SU-DHL-6 (cell line): ENCODE measurements around the gene WASF3.

Experiments used
- EZH2phosphoT487 ChIP-seq: fragments of 200-600 bp; sonication (generic), shearing (Covaris generic); conservative IDR thresholded peaks from 2 replicates; pipeline ENCODE4 v1.6.1; 2018; ENCODE audit warnings: mild to moderate bottlenecking, antibody characterized with exemption, low read length, moderate library complexity, mixed read lengths
- TF ChIP-seq, protein P1 (sequence below): fragments of 200-600 bp; sonication (generic); IDR thresholded peaks from one replicate; pipeline ENCODE4 v1.5.1; 2017; ENCODE audit warnings: antibody characterized with exemption, mild to moderate bottlenecking, low read length, moderate library complexity; ENCODE audit not compliant: insufficient read depth, poor library complexity, severe bottlenecking

DNA sequence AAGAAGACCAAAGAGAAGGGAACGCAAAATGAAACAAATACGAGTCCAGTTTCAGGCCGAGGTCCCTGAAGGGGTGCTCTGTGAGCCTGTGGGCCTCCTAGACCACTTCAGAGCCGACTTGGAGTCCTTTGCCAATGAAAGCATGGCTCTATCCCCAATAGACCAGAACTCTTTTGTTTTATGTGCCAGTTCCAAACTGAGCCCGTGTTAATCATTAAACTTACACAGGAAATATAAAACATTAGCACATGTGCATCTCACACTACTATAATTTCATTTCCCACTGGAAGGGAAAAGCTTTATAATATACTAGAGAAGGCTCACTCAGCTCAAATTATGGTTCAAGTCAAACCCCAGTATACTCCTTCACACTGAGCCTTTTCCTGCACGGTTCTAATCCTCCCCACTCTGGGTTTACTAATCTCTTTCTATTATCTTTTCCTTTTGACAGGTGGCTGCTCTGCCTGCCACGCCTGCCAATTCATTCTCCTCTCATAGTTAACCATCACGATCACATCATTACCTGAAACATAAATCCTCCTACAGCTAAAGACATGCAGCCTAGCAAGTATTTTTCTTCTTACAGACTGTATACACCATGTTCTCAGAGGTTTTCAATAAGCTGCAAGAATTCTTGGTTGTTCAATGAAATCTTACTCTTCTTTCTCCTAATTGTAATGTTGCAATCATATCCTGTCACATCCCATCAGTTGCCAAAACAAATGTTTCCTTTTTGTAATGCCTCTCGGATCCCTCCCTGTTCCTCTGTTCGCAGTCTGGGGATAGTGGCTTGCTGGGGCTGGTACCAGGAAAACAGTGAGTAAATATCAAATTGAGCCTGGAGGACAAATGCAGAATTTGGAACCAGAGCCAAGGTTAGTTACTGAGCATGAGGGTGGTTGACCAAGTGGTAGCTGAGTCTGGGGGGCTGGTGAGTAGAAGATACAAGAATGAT is 18.8 kb upstream of the WASF3 start:
- TF ChIP-seq, protein P1, sequence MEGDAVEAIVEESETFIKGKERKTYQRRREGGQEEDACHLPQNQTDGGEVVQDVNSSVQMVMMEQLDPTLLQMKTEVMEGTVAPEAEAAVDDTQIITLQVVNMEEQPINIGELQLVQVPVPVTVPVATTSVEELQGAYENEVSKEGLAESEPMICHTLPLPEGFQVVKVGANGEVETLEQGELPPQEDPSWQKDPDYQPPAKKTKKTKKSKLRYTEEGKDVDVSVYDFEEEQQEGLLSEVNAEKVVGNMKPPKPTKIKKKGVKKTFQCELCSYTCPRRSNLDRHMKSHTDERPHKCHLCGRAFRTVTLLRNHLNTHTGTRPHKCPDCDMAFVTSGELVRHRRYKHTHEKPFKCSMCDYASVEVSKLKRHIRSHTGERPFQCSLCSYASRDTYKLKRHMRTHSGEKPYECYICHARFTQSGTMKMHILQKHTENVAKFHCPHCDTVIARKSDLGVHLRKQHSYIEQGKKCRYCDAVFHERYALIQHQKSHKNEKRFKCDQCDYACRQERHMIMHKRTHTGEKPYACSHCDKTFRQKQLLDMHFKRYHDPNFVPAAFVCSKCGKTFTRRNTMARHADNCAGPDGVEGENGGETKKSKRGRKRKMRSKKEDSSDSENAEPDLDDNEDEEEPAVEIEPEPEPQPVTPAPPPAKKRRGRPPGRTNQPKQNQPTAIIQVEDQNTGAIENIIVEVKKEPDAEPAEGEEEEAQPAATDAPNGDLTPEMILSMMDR = no peak
- no peak for TF ChIP-seq EZH2phosphoT487
